Measurements from ENCODE around the gene B4GALT1. TPM values are rescaled to one million over a fixed set of nuclear protein-coding genes. Genes with fewer than 3 reads are reported as not detected.
"Not testable (repeated sequence)": the region's sequence is repeated elsewhere in the genome, so short reads cannot be mapped to it uniquely, and the experiment has no call there.

The B4GALT1 gene
- total RNA-seq, 2 experiments from 2014 or later = 38.8 to 42.4 TPM

- Mint-ChIP-seq H3K4me1 (no peaks in the 10 kb centered on the region), H3K9me3 (no peaks in the 10 kb centered on the region), H3K27me3 (peaks cover 5% of the 10 kb centered on the region), H3K27ac (no peak overlapping the region), H3K4me3 (no peak overlapping the region), H3K36me3 (ENCODE audit: low read depth) (no peaks in the 10 kb centered on the region)
- ChIA-PET CTCF (interaction anchor here (1.3 kb wide), 1 partner anchor 10 kb away, joined by 3 read pairs; the partner anchor contains the start of gene B4GALT1), POLR2A (no interaction called here)
- no peak for DNase-seq
These were observed 9.9 kb upstream of the B4GALT1 start for GRCh38 chr9:33177086-33177485.

- peaks cover 1% of the 10 kb centered on the region for H3K4me1 Mint-ChIP-seq
- DNase-seq = no peak
- no peak overlapping the region for H3K4me3 Mint-ChIP-seq
- CTCF ChIA-PET = interaction anchor here (1.8 kb wide), 1 partner anchor 29 kb away, joined by 4 read pairs; no protein-coding TSS in a partner anchor
- no peak overlapping the region for H3K27ac Mint-ChIP-seq
- no peaks in the 10 kb centered on the region for H3K9me3 Mint-ChIP-seq
- POLR2A ChIA-PET = no interaction called here
- no peaks in the 10 kb centered on the region for H3K27me3 Mint-ChIP-seq
- H3K36me3 Mint-ChIP-seq (ENCODE audit: low read depth) = no peaks in the 10 kb centered on the region
These were observed 8.7 kb upstream of the B4GALT1 start for GRCh38 chr9:33175649-33176325.

- peak overlapping the region; percentile 51 for H3K27ac Mint-ChIP-seq
- H3K4me3 Mint-ChIP-seq = no peak overlapping the region
- H3K4me1 Mint-ChIP-seq = peaks cover 24% of the 10 kb centered on the region
- CTCF ChIA-PET = interaction anchor here (0.5 to 2.9 kb wide), 7 partner anchors 10 to 92 kb away, joined by 3 to 11 read pairs (median 6); no protein-coding TSS in a partner anchor
- no peaks in the 10 kb centered on the region for H3K27me3 Mint-ChIP-seq
- H3K36me3 Mint-ChIP-seq (ENCODE audit: low read depth) = no peaks in the 10 kb centered on the region
- POLR2A ChIA-PET = no interaction called here
- DNase-seq = no peak
- H3K9me3 Mint-ChIP-seq = no peaks in the 10 kb centered on the region
These were observed 5.4 kb upstream of the B4GALT1 start for GRCh38 chr9:33172256-33173238.

GRCh38 chr9:33170464-33171415 is 3.6 kb upstream of the B4GALT1 start:
- ChIA-PET POLR2A (no interaction called here), CTCF (interaction anchor here (0.8 to 2.9 kb wide), 13 partner anchors 10 to 130 kb away, joined by 3 to 12 read pairs (median 5); no protein-coding TSS in a partner anchor)
- Mint-ChIP-seq H3K4me1 (peaks cover 26% of the 10 kb centered on the region), H3K9me3 (no peaks in the 10 kb centered on the region), H3K4me3 (no peak overlapping the region), H3K36me3 (ENCODE audit: low read depth) (peaks cover 4% of the 10 kb centered on the region), H3K27me3 (no peaks in the 10 kb centered on the region), H3K27ac (no peak overlapping the region)
- peak; percentile 45 for DNase-seq

GRCh38 chr9:33168941-33169544 is 1.9 kb upstream of the B4GALT1 start:
- DNase-seq = no peak
- Mint-ChIP-seq H3K27me3 (no peaks in the 10 kb centered on the region), H3K27ac (peak overlapping the region; percentile 99), H3K4me3 (no peak overlapping the region), H3K4me1 (peaks cover 41% of the 10 kb centered on the region), H3K9me3 (no peaks in the 10 kb centered on the region), H3K36me3 (ENCODE audit: low read depth) (peaks cover 15% of the 10 kb centered on the region)
- CTCF ChIA-PET = interaction anchor here (0.6 to 2.1 kb wide), 4 partner anchors 9 to 24 kb away, joined by 3 to 12 read pairs (median 4); no protein-coding TSS in a partner anchor
- POLR2A ChIA-PET = no interaction called here

- H3K4me3 Mint-ChIP-seq = peak overlapping the region; percentile 90
- DNase-seq = peak; percentile 26
- POLR2A ChIA-PET = no interaction called here
- peaks cover 15% of the 10 kb centered on the region for H3K36me3 Mint-ChIP-seq (ENCODE audit: low read depth)
- CTCF ChIA-PET = interaction anchor here (0.9 to 1.5 kb wide), 7 partner anchors 9 to 92 kb away, joined by 3 to 4 read pairs (median 3); partner anchors contain the start of gene SMU1
- no peaks in the 10 kb centered on the region for H3K27me3 Mint-ChIP-seq
- no peaks in the 10 kb centered on the region for H3K9me3 Mint-ChIP-seq
- H3K27ac Mint-ChIP-seq = peak overlapping the region; percentile 99
- peaks cover 50% of the 10 kb centered on the region for H3K4me1 Mint-ChIP-seq
These were observed 881 bp upstream of the B4GALT1 start for GRCh38 chr9:33167972-33168461.

GRCh38 chr9:33166231-33167083 is 679 bp downstream of the B4GALT1 start:
- DNase-seq = peak; percentile 14
- Mint-ChIP-seq H3K27ac (peak overlapping the region; percentile 94), H3K36me3 (ENCODE audit: low read depth) (peaks cover 15% of the 10 kb centered on the region), H3K9me3 (no peaks in the 10 kb centered on the region), H3K27me3 (no peaks in the 10 kb centered on the region), H3K4me1 (peaks cover 65% of the 10 kb centered on the region), H3K4me3 (peak overlapping the region; percentile 87)
- ChIA-PET POLR2A (interaction anchor here (0.8 kb wide), 1 partner anchor 14 kb away, joined by 4 read pairs; no protein-coding TSS in a partner anchor), CTCF (interaction anchor here (0.7 to 2.2 kb wide), 4 partner anchors 12 to 34 kb away, joined by 3 to 5 read pairs (median 4); no protein-coding TSS in a partner anchor)

- peak; percentile 62 for DNase-seq
- Mint-ChIP-seq H3K27ac (peak overlapping the region; percentile 94), H3K36me3 (ENCODE audit: low read depth) (peaks cover 15% of the 10 kb centered on the region), H3K4me3 (peak overlapping the region; percentile 87), H3K27me3 (no peaks in the 10 kb centered on the region), H3K4me1 (peaks cover 72% of the 10 kb centered on the region), H3K9me3 (no peaks in the 10 kb centered on the region)
- ChIA-PET CTCF (interaction anchor here (2.2 kb wide), 1 partner anchor 29 kb away, joined by 5 read pairs; no protein-coding TSS in a partner anchor), POLR2A (interaction anchor here (0.6 kb wide), 1 partner anchor 138 kb away, joined by 4 read pairs; no protein-coding TSS in a partner anchor)
These were observed 1.6 kb downstream of the B4GALT1 start for GRCh38 chr9:33165263-33166151.

GRCh38 chr9:33164921-33165262 is 2.2 kb downstream of the B4GALT1 start:
- peaks cover 73% of the 10 kb centered on the region for H3K4me1 Mint-ChIP-seq
- peaks cover 15% of the 10 kb centered on the region for H3K36me3 Mint-ChIP-seq (ENCODE audit: low read depth)
- H3K9me3 Mint-ChIP-seq, H3K27me3 Mint-ChIP-seq, CTCF ChIA-PET, DNase-seq, POLR2A ChIA-PET: not testable (repeated sequence)
- peak overlapping the region; percentile 94 for H3K27ac Mint-ChIP-seq
- H3K4me3 Mint-ChIP-seq = peak overlapping the region; percentile 87

- no peak for DNase-seq
- peak overlapping the region; percentile 75 for H3K27ac Mint-ChIP-seq
- ChIA-PET CTCF (no interaction called here), POLR2A (no interaction called here)
- H3K27me3 Mint-ChIP-seq = no peaks in the 10 kb centered on the region
- H3K36me3 Mint-ChIP-seq (ENCODE audit: low read depth) = peaks cover 15% of the 10 kb centered on the region
- peak overlapping the region; percentile 71 for H3K4me3 Mint-ChIP-seq
- H3K9me3 Mint-ChIP-seq = no peaks in the 10 kb centered on the region
- peaks cover 79% of the 10 kb centered on the region for H3K4me1 Mint-ChIP-seq
These were observed 2.9 kb downstream of the B4GALT1 start for GRCh38 chr9:33164138-33164809.

All from activated CD4-positive, alpha-beta T cell treated with anti-CD3 and anti-CD28 coated beads, Interleukin-2, amount 10 ng/mL, durations not matched to agents 7 days and 5 days (primary cell).